IPS-18c (cell line): ENCODE results near the gene CCT7.

Source experiments
- H3K4me3 ChIP-seq: 2 replicates; pipeline ENCODE4 v1.7.0; 2013; ENCODE audit warnings: low read depth, mild to moderate bottlenecking, low read length, moderate library complexity; ENCODE audit not compliant: insufficient read depth
- H3K9me3 ChIP-seq: one replicate; pipeline ENCODE4 v1.6.1; 2013; ENCODE audit warnings: mild to moderate bottlenecking, low read length, moderate library complexity; ENCODE audit not compliant: control insufficient read depth, insufficient read depth

Gene CCT7

GRCh38 chr2:73217826-73218225 lies 16.3 kb upstream of the CCT7 start:
- Histone ChIP-seq H3K4me3 (no peak overlapping the region), H3K9me3 (no peaks in the 10 kb centered on the region)

GRCh38 chr2:73218298-73218697 lies 15.8 kb upstream of the CCT7 start:
- Histone ChIP-seq H3K9me3 (no peaks in the 10 kb centered on the region), H3K4me3 (no peak overlapping the region)

- Histone ChIP-seq H3K4me3 (no peak overlapping the region), H3K9me3 (no peaks in the 10 kb centered on the region)
Observed at GRCh38 chr2:73223821-73224220, 10.3 kb upstream of the CCT7 start.

- no peak overlapping the region for H3K4me3 ChIP-seq
- H3K9me3 ChIP-seq, result no peaks in the 10 kb centered on the region
Observed at GRCh38 chr2:73225513-73226360, 8.4 kb upstream of the CCT7 start.

GRCh38 chr2:73227086-73227485 lies 7.0 kb upstream of the CCT7 start:
- H3K4me3 ChIP-seq, result no peak overlapping the region
- no peaks in the 10 kb centered on the region for H3K9me3 ChIP-seq

- H3K4me3 ChIP-seq, result no peak overlapping the region
- H3K9me3 ChIP-seq, result no peaks in the 10 kb centered on the region
Observed at GRCh38 chr2:73228631-73229030, 5.5 kb upstream of the CCT7 start.

GRCh38 chr2:73232403-73233153 lies 1.5 kb upstream of the CCT7 start:
- Histone ChIP-seq H3K9me3 (no peaks in the 10 kb centered on the region), H3K4me3 (peak overlapping the region; percentile 80)

- Histone ChIP-seq H3K9me3 (no peaks in the 10 kb centered on the region), H3K4me3 (peak within 1 kb of the TSS; percentile 93)
Observed at GRCh38 chr2:73233154-73233931, 765 bp upstream of the CCT7 start, which contains the start of gene PRADC1. Gene PRADC1, minus strand, starts transcription at chr2:73233239. Its CDS starts 79 bp downstream, at chr2:73233160.

GRCh38 chr2:73235315-73236028 lies 1.4 kb downstream of the CCT7 start:
- Histone ChIP-seq H3K9me3 (no peaks in the 10 kb centered on the region), H3K4me3 (peak overlapping the region; percentile 93)

GRCh38 chr2:73237168-73237567 lies 3.1 kb downstream of the CCT7 start:
- Histone ChIP-seq H3K9me3 (no peaks in the 10 kb centered on the region), H3K4me3 (no peak overlapping the region)

GRCh38 chr2:73238149-73238548 lies 4.0 kb downstream of the CCT7 start:
- H3K4me3 ChIP-seq, result no peak overlapping the region

GRCh38 chr2:73238976-73239375 lies 4.9 kb downstream of the CCT7 start:
- H3K4me3 ChIP-seq, result no peak overlapping the region

More at GRCh38 chr2:73238149-73238548, 4.0 kb downstream of the CCT7 start:
- no peaks in the 10 kb centered on the region for H3K9me3 ChIP-seq

GRCh38 chr2:73239776-73240175 lies 5.7 kb downstream of the CCT7 start:
- Histone ChIP-seq H3K4me3 (no peak overlapping the region), H3K9me3 (no peaks in the 10 kb centered on the region)

More at GRCh38 chr2:73238976-73239375, 4.9 kb downstream of the CCT7 start:
- no peaks in the 10 kb centered on the region for H3K9me3 ChIP-seq

GRCh38 chr2:73243884-73244570 lies 9.9 kb downstream of the CCT7 start:
- H3K4me3 ChIP-seq, result no peak overlapping the region
- H3K9me3 ChIP-seq, result no peaks in the 10 kb centered on the region

- no peak overlapping the region for H3K4me3 ChIP-seq
Observed at GRCh38 chr2:73244580-73244979, 10.5 kb downstream of the CCT7 start.

GRCh38 chr2:73246850-73247249 lies 12.7 kb downstream of the CCT7 start:
- Histone ChIP-seq H3K9me3 (no peaks in the 10 kb centered on the region), H3K4me3 (no peak overlapping the region)

More at GRCh38 chr2:73244580-73244979, 10.5 kb downstream of the CCT7 start:
- no peaks in the 10 kb centered on the region for H3K9me3 ChIP-seq
